B cell (primary cell): ENCODE results near the gene SAA2. TPM values are rescaled to one million over a fixed set of nuclear protein-coding genes. Genes with fewer than 3 reads are reported as not detected.

ENCODE experiments used
- ATAC-seq: fragments of 200-7000 bp; cut with Tn5 transposase; one replicate; pipeline ENCODE4 v1.10.0; 2021; ENCODE audit warnings: low read depth, mild to moderate bottlenecking, moderate number of reproducible peaks, moderate library complexity
- CTCF ChIA-PET: fragments of 350-600 bp; sonication (Branson Sonifier 250); formaldehyde crosslinking; loops from one replicate; lab custom pipeline; 2021; ENCODE audit warnings: antibody characterized with exemption, inconsistent platforms; lab: Charles Lee
- POLR2A ChIA-PET: fragments of 350-600 bp; sonication (Branson Sonifier 250); formaldehyde crosslinking; loops from one replicate; lab custom pipeline; 2021; ENCODE audit warnings: antibody characterized with exemption; lab: Charles Lee
- DNase-seq: peaks from one replicate; pipeline ENCODE4 v3.0.0; 2013
- H2AFZ ChIP-seq: 2 replicates; pipeline ENCODE4 v1.6.1; 2012; ENCODE audit warnings: mild to moderate bottlenecking, low read depth, low read length; ENCODE audit not compliant: insufficient read depth, poor library complexity, severe bottlenecking
- H3K27ac ChIP-seq, 2 donors: 1 replicate in 1 of 2; 2 replicates in 1 of 2; pipeline ENCODE4 v1.5.1; 2012 to 2013; ENCODE audit warnings: low read length in 2 of 2, mild to moderate bottlenecking in 2 of 2, moderate library complexity in 1 of 2
- H3K27me3 ChIP-seq, 4 experiments: fragments of 200-600 bp in 1 of 4; sonication (generic) in 1 of 4; replicated peaks in 1 of 4; 1 replicate in 2 of 4; 2 replicates in 2 of 4; pipeline versions ENCODE4 v1.6.1 to v1.7.0; 2013 to 2016; ENCODE audit warnings: low read length in 3 of 4, mild to moderate bottlenecking in 2 of 4, mixed read lengths in 1 of 4, moderate library complexity in 1 of 4; ENCODE audit not compliant: insufficient read depth in 4 of 4, control insufficient read depth in 3 of 4; ENCODE audit errors: control extremely low read depth in 1 of 4
- H3K36me3 ChIP-seq, 2 experiments: replicated peaks in 1 of 2; 1 replicate in 1 of 2; 2 replicates in 1 of 2; pipeline versions ENCODE4 v1.6.1 to v1.7.1; 2013; ENCODE audit warnings: low read length in 1 of 2; ENCODE audit not compliant: insufficient read depth in 2 of 2, control insufficient read depth in 1 of 2; ENCODE audit errors: control extremely low read depth in 1 of 2, extremely low read depth in 1 of 2
- H3K4me1 ChIP-seq, 2 donors: fragments of 200-600 bp in 1 of 2; sonication (generic) in 1 of 2; 1 replicate in 1 of 2; 2 replicates in 1 of 2; pipeline versions ENCODE4 v1.5.1 to v1.6.1; 2013 to 2017; ENCODE audit warnings: low read length in 2 of 2; ENCODE audit not compliant: control insufficient read depth in 2 of 2, insufficient read depth in 2 of 2
- H3K4me2 ChIP-seq: replicated peaks from 2 replicates; pipeline ENCODE3; 2012; ENCODE audit warnings: mild to moderate bottlenecking, low read depth, low read length; ENCODE audit not compliant: poor library complexity, severe bottlenecking
- H3K4me3 ChIP-seq, 5 experiments: fragments of 200-600 bp in 1 of 5; sonication (generic) in 1 of 5; 1 replicate in 3 of 5; 2 replicates in 2 of 5; pipeline versions ENCODE4 v1.5.1 to v1.7.0; 2011 to 2016; ENCODE audit warnings: low read length in 4 of 5, mild to moderate bottlenecking in 4 of 5, low read depth in 2 of 5, control low read depth in 1 of 5, moderate library complexity in 1 of 5; ENCODE audit not compliant: insufficient read depth in 1 of 5; ENCODE audit errors: control extremely low read depth in 1 of 5, extremely low read depth in 1 of 5
- H3K79me2 ChIP-seq: fragments of 200-600 bp; sonication (generic); one replicate; pipeline ENCODE4 v1.6.0; 2016; ENCODE audit warnings: low read length; ENCODE audit not compliant: control insufficient read depth, insufficient read depth
- H3K9ac ChIP-seq: fragments of 200-600 bp; sonication (generic); 2 replicates; pipeline ENCODE4 v1.6.1; 2017; ENCODE audit warnings: mild to moderate bottlenecking, low read length, moderate library complexity
- H3K9me3 ChIP-seq, 3 donors: one replicate each; pipeline versions ENCODE4 v1.6.1 to v1.7.1; 2013; ENCODE audit warnings: low read length in 2 of 3; ENCODE audit not compliant: control insufficient read depth in 2 of 3, insufficient read depth in 1 of 3; ENCODE audit errors: control extremely low read depth in 1 of 3
- H4K20me1 ChIP-seq: 2 replicates; pipeline ENCODE4 v1.6.0; 2012; ENCODE audit warnings: mild to moderate bottlenecking, low read length; ENCODE audit not compliant: insufficient read depth, control insufficient read depth, poor library complexity, severe bottlenecking
- H3K27ac Mint-ChIP-seq: one replicate; pipeline ENCODE4 v1.8.0; 2021; ENCODE audit warnings: mixed read lengths
- H3K27me3 Mint-ChIP-seq: one replicate; pipeline ENCODE4 v1.8.0; 2021; ENCODE audit warnings: mixed read lengths
- H3K4me1 Mint-ChIP-seq: one replicate; pipeline ENCODE4 v1.8.0; 2021; ENCODE audit warnings: mixed read lengths
- H3K4me3 Mint-ChIP-seq: one replicate; pipeline ENCODE4 v1.8.0; 2021; ENCODE audit warnings: mixed read lengths
- H3K9me3 Mint-ChIP-seq: one replicate; pipeline ENCODE4 v1.8.0; 2022; ENCODE audit warnings: mixed read lengths; ENCODE audit not compliant: insufficient read depth
- EZH2 ChIP-seq: IDR thresholded peaks from 2 replicates; pipeline ENCODE4 v1.6.1; 2012; ENCODE audit warnings: borderline replicate concordance, low read depth, mild to moderate bottlenecking, moderate library complexity, low read length; ENCODE audit not compliant: insufficient read depth, poor library complexity, severe bottlenecking
- WGBS: methylation state at CpG from one replicate; pipeline ENCODE4 v1.1.5; 2013; ENCODE audit warnings: missing lambda C conversion rate; ENCODE audit not compliant: insufficient coverage; 5-methylcytosine and 5-hydroxymethylcytosine counted together
- intact Hi-C: fragments of 100-400 bp; cut with micrococcal nuclease; formaldehyde crosslinking; loops from one replicate; pipeline ENCODE4 v1.10.0; 2022
- polyA plus RNA-seq: library from polyadenylated mRNA; depleted of rRNA; stranded (reverse); fragments of >200 nt; gene quantifications from 2 replicates; pipeline ENCODE4 v1.2.3, GENCODE V29; 2012
- total RNA-seq, 2 donors: library from RNA; stranded (reverse); fragments of 120-200 nt in 1 of 2; gene quantifications; 1 replicate in 1 of 2; 2 replicates in 1 of 2; pipeline versions ENCODE4 v1.2.3 to v1.2.4, GENCODE V29; 2013 to 2022
- TF ChIP-seq, protein P1 (sequence below): fragments of 200-600 bp; IDR thresholded peaks from one replicate; pipeline ENCODE4 v1.8.0; 2022; ENCODE audit warnings: antibody characterized with exemption, mild to moderate bottlenecking

The SAA2 gene
- total and polyA plus RNA-seq, 2 donors (not counting 1 experiment from before 2014, with no cell fraction given): not detected

DNA sequence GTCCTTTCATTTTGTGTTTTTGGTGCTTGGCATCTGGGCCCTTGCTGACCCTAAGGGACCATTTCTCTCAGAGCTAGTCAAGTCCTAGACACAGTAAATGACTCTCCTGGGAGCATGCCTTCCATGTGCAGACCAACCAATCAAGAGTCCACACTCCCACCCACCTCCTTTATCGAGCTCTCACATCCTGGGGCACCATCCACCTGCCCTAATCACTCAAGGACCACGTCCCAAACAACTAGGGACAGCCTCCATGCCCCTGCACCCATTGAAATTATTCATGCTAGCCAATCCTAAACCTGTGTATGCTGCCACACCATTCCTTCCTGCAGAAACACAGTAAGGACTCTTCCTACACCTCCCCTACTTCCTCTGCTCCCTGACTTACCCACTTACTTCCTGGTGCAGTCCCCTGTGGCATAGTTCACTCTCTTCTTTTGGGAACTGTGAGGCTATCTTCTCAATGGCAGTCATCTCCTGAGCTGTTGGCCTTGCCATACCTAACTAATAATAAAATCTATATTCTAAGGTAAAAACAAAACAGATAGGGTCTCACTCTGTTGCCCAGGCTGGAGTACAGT is 6.4 kb upstream of the SAA2 start:
- WGBS: 69% methylated on average over 2 of the region's 2 CpGs
- no peak overlapping the region for H3K9ac ChIP-seq
- CTCF ChIA-PET: interaction anchor here (1.3 kb wide), 1 partner anchor 11 kb away, joined by 3 read pairs; no protein-coding TSS in a partner anchor
- Mint-ChIP-seq H3K9me3 (no peaks in the 10 kb centered on the region), H3K27ac (no peak overlapping the region), H3K27me3 (peaks cover 6% of the 10 kb centered on the region), H3K4me1 (no peaks in the 10 kb centered on the region), H3K4me3 (no peak overlapping the region)
- ATAC-seq (no peak), DNase-seq (no peak)
- POLR2A ChIA-PET: no interaction called here
- peaks cover 0 to 3% (median 0%) of the 10 kb centered on the region in 4 experiments for H3K27me3 ChIP-seq
- H3K4me2 ChIP-seq: no peak overlapping the region
- intact Hi-C loops: no loop called here
- no peaks in the 10 kb centered on the region for H3K79me2 ChIP-seq
- no peaks in the 10 kb centered on the region for H3K36me3 ChIP-seq
- no peak overlapping the region for H3K27ac ChIP-seq
- H3K4me3 ChIP-seq: no peak overlapping the region
- H2AFZ ChIP-seq: no peak overlapping the region
- H3K4me1 ChIP-seq: no peaks in the 10 kb centered on the region
- no peaks in the 10 kb centered on the region for H4K20me1 ChIP-seq
- TF ChIP-seq EZH2: no peak
- TF ChIP-seq, protein P1, sequence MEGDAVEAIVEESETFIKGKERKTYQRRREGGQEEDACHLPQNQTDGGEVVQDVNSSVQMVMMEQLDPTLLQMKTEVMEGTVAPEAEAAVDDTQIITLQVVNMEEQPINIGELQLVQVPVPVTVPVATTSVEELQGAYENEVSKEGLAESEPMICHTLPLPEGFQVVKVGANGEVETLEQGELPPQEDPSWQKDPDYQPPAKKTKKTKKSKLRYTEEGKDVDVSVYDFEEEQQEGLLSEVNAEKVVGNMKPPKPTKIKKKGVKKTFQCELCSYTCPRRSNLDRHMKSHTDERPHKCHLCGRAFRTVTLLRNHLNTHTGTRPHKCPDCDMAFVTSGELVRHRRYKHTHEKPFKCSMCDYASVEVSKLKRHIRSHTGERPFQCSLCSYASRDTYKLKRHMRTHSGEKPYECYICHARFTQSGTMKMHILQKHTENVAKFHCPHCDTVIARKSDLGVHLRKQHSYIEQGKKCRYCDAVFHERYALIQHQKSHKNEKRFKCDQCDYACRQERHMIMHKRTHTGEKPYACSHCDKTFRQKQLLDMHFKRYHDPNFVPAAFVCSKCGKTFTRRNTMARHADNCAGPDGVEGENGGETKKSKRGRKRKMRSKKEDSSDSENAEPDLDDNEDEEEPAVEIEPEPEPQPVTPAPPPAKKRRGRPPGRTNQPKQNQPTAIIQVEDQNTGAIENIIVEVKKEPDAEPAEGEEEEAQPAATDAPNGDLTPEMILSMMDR: no peak
- no peaks in the 10 kb centered on the region for H3K9me3 ChIP-seq

DNA sequence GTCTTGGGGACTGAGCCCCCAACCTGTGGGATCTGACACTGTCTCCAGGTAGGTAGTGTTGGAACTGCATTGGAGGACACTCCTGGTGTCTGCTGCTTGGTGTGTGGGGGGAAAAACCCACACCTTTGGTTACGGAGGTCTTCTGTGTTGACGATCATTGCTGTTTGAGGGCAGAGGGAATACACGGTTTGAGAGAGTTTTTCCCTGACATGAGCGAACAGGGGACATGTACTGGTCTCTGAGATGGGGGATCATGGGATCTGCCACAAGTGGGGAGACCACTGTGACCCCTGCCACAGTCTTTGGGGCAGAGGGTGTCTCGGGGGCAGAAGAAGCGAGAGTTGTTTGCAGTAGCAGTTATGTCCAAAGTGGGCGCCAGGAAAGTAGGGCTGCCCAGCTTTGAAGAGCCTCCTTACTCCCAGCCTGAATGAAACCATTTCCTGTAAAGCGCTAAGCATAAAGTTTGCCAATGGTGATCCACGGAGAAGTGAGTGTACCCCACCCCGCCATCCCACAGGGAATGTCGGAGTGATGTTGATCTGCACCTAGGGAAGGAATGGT is 5.4 kb upstream of the SAA2 start:
- Mint-ChIP-seq H3K27me3 (peaks cover 6% of the 10 kb centered on the region), H3K27ac (no peak overlapping the region), H3K4me1 (no peaks in the 10 kb centered on the region), H3K9me3 (no peaks in the 10 kb centered on the region), H3K4me3 (no peak overlapping the region)
- H3K36me3 ChIP-seq: no peaks in the 10 kb centered on the region
- ATAC-seq: no peak
- H3K4me1 ChIP-seq: no peaks in the 10 kb centered on the region
- peaks cover 0 to 3% (median 0%) of the 10 kb centered on the region in 4 experiments for H3K27me3 ChIP-seq
- no peak overlapping the region for H3K4me3 ChIP-seq
- TF ChIP-seq, protein P1: no peak
- TF ChIP-seq EZH2: no peak
- H3K27ac ChIP-seq: no peak overlapping the region
- ChIA-PET CTCF (no interaction called here), POLR2A (no interaction called here)
- H3K79me2 ChIP-seq: no peaks in the 10 kb centered on the region
- H3K9me3 ChIP-seq: no peaks in the 10 kb centered on the region
- H3K4me2 ChIP-seq: no peak overlapping the region
- 79% methylated on average over 10 of the region's 11 CpGs for WGBS
- DNase-seq: no peak
- intact Hi-C loops: no loop called here
- no peak overlapping the region for H2AFZ ChIP-seq
- no peaks in the 10 kb centered on the region for H4K20me1 ChIP-seq
- H3K9ac ChIP-seq: no peak overlapping the region
